Colon (tissue), 2 donors: ENCODE measurements around the gene MAP4K2.

Source experiments
- FAIRE-seq: peaks from 2 replicates; lab custom pipeline; 2012; peaks lifted over from hg19 to GRCh38; lab: Jason Lieb, UNC
- donor health status: control.
- donor health status: control.

The MAP4K2 gene

GRCh38 chr11:64810891-64811272 lies 7.9 kb upstream of the MAP4K2 start:
- no peak for FAIRE-seq

- FAIRE-seq, result no peak
Observed at GRCh38 chr11:64810271-64810890, 7.4 kb upstream of the MAP4K2 start, which contains the start of gene MEN1. MEN1 (minus strand) TSS chr11:64810551; CDS start chr11:64810109, 442 bp downstream.

- no peak for FAIRE-seq
Observed at GRCh38 chr11:64809781-64810241, 6.8 kb upstream of the MAP4K2 start.

GRCh38 chr11:64805481-64805880 lies 2.5 kb upstream of the MAP4K2 start:
- no peak for FAIRE-seq

- FAIRE-seq, result no peak
Observed at GRCh38 chr11:64804346-64805210, 1.6 kb upstream of the MAP4K2 start.

GRCh38 chr11:64803846-64804345 lies 882 bp upstream of the MAP4K2 start:
- FAIRE-seq, result no peak

GRCh38 chr11:64802370-64803157 lies 450 bp downstream of the MAP4K2 start:
- no peak for FAIRE-seq

- no peak for FAIRE-seq
Observed at GRCh38 chr11:64801561-64802369, 1.2 kb downstream of the MAP4K2 start.

- FAIRE-seq, result no peak
Observed at GRCh38 chr11:64801158-64801464, 1.9 kb downstream of the MAP4K2 start.

- FAIRE-seq, result no peak
Observed at GRCh38 chr11:64800303-64801157, 2.5 kb downstream of the MAP4K2 start.

- no peak for FAIRE-seq
Observed at GRCh38 chr11:64799623-64800302, 3.3 kb downstream of the MAP4K2 start.

- no peak for FAIRE-seq
Observed at GRCh38 chr11:64799256-64799622, 3.8 kb downstream of the MAP4K2 start.

- no peak for FAIRE-seq
Observed at GRCh38 chr11:64796757-64797541, 6.1 kb downstream of the MAP4K2 start.

GRCh38 chr11:64796047-64796756 lies 6.8 kb downstream of the MAP4K2 start:
- no peak for FAIRE-seq

- no peak for FAIRE-seq
Observed at GRCh38 chr11:64794526-64794925, 8.5 kb downstream of the MAP4K2 start.

- no peak for FAIRE-seq
Observed at GRCh38 chr11:64793271-64794160, 9.5 kb downstream of the MAP4K2 start.

GRCh38 chr11:64792482-64792881 lies 10.5 kb downstream of the MAP4K2 start:
- no peak for FAIRE-seq
